IMR-90 (cell line): ENCODE data around the gene ISLR2. TPM values are rescaled to one million over a fixed set of nuclear protein-coding genes. Genes with fewer than 3 reads are reported as not detected.

Source experiments
- ATAC-seq: fragments of 200-7000 bp; cut with Tn5 transposase; 2 replicates; pipeline ENCODE4 v1.9.1; 2020; ENCODE audit warnings: low read depth, mild to moderate bottlenecking, moderate library complexity
- BruUV-seq: library from RNA; stranded (reverse); fragments of 400-500 nt; replicated peaks from 2 replicates; lab custom pipeline; 2021; lab: Mats Ljungman, UMichigan
- CTCF ChIA-PET: fragments of 300-600 bp; formaldehyde crosslinking; extraction: SDS; loops from one replicate; lab custom pipeline; 2021; ENCODE audit warnings: antibody characterized with exemption; lab: Yijun Ruan, JAX
- POLR2A ChIA-PET: fragments of 300-600 bp; sonication (Branson Sonifier 250); formaldehyde crosslinking; loops from one replicate; lab custom pipeline; 2022; ENCODE audit warnings: antibody characterized with exemption; ENCODE audit not compliant: unreplicated experiment; lab: Charles Lee
- DNase-seq: peaks from one replicate; pipeline ENCODE4 v3.0.0; 2013
- H2AFZ ChIP-seq: replicated peaks from 2 replicates; pipeline ENCODE3; 2013; ENCODE audit warnings: low read length, mild to moderate bottlenecking; ENCODE audit not compliant: poor library complexity
- H2AK5ac ChIP-seq: 2 replicates; pipeline ENCODE4 v1.6.1; 2013; ENCODE audit warnings: low read depth, low read length, inconsistent platforms
- H2AK9ac ChIP-seq: replicated peaks from 2 replicates; pipeline ENCODE3; 2013; ENCODE audit warnings: mild to moderate bottlenecking, low read depth, low read length, moderate library complexity; ENCODE audit not compliant: poor library complexity
- H2BK120ac ChIP-seq: 2 replicates; pipeline ENCODE4 v1.6.1; 2013; ENCODE audit warnings: low read depth, low read length, inconsistent platforms
- H2BK15ac ChIP-seq: 3 replicates; pipeline ENCODE4 v1.6.1; 2013; ENCODE audit warnings: low read depth, low read length, inconsistent platforms
- H2BK20ac ChIP-seq: 2 replicates; pipeline ENCODE4 v1.6.1; 2013; ENCODE audit warnings: low read depth, mild to moderate bottlenecking, inconsistent platforms, low read length, moderate library complexity
- H2BK5ac ChIP-seq: 2 replicates; pipeline ENCODE4 v1.6.1; 2013; ENCODE audit warnings: mild to moderate bottlenecking, low read depth, low read length, inconsistent platforms; ENCODE audit not compliant: poor library complexity, severe bottlenecking
- H3K14ac ChIP-seq: replicated peaks from 2 replicates; pipeline ENCODE4 v1.6.1; 2013; ENCODE audit warnings: low read depth, low read length, inconsistent platforms
- H3K18ac ChIP-seq: 2 replicates; pipeline ENCODE4 v1.6.1; 2013; ENCODE audit warnings: low read depth, low read length, control low read depth
- H3K23ac ChIP-seq: 2 replicates; pipeline ENCODE4 v1.6.1; 2013; ENCODE audit warnings: low read depth, low read length, inconsistent platforms
- H3K27ac ChIP-seq: 2 replicates; pipeline ENCODE4 v1.5.1; 2013; ENCODE audit warnings: mild to moderate bottlenecking, control low read depth, low read length; ENCODE audit not compliant: insufficient read depth
- H3K27me3 ChIP-seq: 2 replicates; pipeline ENCODE4 v1.6.1; 2013; ENCODE audit warnings: low read length; ENCODE audit not compliant: control insufficient read depth, insufficient read depth
- H3K36me3 ChIP-seq: 2 replicates; pipeline ENCODE4 v1.6.1; 2013; ENCODE audit warnings: low read length, mixed read lengths; ENCODE audit not compliant: control insufficient read depth, insufficient read depth
- H3K4ac ChIP-seq: 2 replicates; pipeline ENCODE4 v1.6.1; 2013; ENCODE audit warnings: low read depth, low read length, inconsistent platforms
- H3K4me1 ChIP-seq: 2 replicates; pipeline ENCODE4 v1.6.1; 2013; ENCODE audit warnings: low read length, mixed read lengths; ENCODE audit not compliant: control insufficient read depth, insufficient read depth
- H3K4me2 ChIP-seq: 2 replicates; pipeline ENCODE4 v1.6.1; 2013; ENCODE audit warnings: low read depth, mild to moderate bottlenecking, control low read depth, low read length, moderate library complexity
- H3K4me3 ChIP-seq: 2 replicates; pipeline ENCODE4 v1.5.1; 2013; ENCODE audit warnings: low read depth, mild to moderate bottlenecking, control low read depth, low read length, moderate library complexity; ENCODE audit not compliant: insufficient read depth
- H3K56ac ChIP-seq: 2 replicates; pipeline ENCODE4 v1.6.1; 2013; ENCODE audit warnings: low read length, inconsistent platforms; ENCODE audit not compliant: insufficient read depth; ENCODE audit errors: extremely low read depth
- H3K79me1 ChIP-seq, 2 experiments: 2 replicates each; pipeline ENCODE4 v1.6.1; 2013; ENCODE audit warnings: low read length in 2 of 2, inconsistent platforms in 1 of 2, low read depth in 1 of 2
- H3K9ac ChIP-seq: 2 replicates; pipeline ENCODE4 v1.6.1; 2013; ENCODE audit warnings: low read depth, low read length, control low read depth
- H3K9me1 ChIP-seq: 2 replicates; pipeline ENCODE4 v1.6.1; 2013; ENCODE audit warnings: low read length, inconsistent platforms; ENCODE audit not compliant: insufficient read depth
- H3K9me3 ChIP-seq: 2 replicates; pipeline ENCODE4 v1.6.1; 2013; ENCODE audit warnings: low read length; ENCODE audit not compliant: control insufficient read depth, insufficient read depth
- H4K20me1 ChIP-seq: 2 replicates; pipeline ENCODE4 v1.6.1; 2013; ENCODE audit warnings: low read length, inconsistent platforms; ENCODE audit not compliant: insufficient read depth
- H4K5ac ChIP-seq: 2 replicates; pipeline ENCODE4 v1.6.1; 2013; ENCODE audit warnings: mild to moderate bottlenecking, low read depth, low read length, control low read depth
- H4K8ac ChIP-seq, 2 experiments: 2 replicates each; pipeline ENCODE4 v1.6.1; 2013; ENCODE audit warnings: low read depth in 2 of 2, low read length in 2 of 2, control low read depth in 1 of 2, inconsistent platforms in 1 of 2
- H4K91ac ChIP-seq: 2 replicates; pipeline ENCODE4 v1.6.1; 2013; ENCODE audit warnings: low read depth, low read length, inconsistent platforms; ENCODE audit not compliant: insufficient read depth
- BHLHE40 ChIP-seq: fragments of 150-350 bp; IDR thresholded peaks from 2 replicates; pipeline ENCODE4 v1.6.1; 2016; ENCODE audit warnings: mild to moderate bottlenecking, low read depth, low read length
- CEBPB ChIP-seq: IDR thresholded peaks from 2 replicates; pipeline ENCODE4 v1.6.1; 2012; ENCODE audit warnings: low read depth, low read length, improper control_type of control experiment
- CHD1 ChIP-seq: IDR thresholded peaks from 2 replicates; pipeline ENCODE4 v1.6.1; 2012; ENCODE audit warnings: low read depth, low read length, improper control_type of control experiment
- CTCF ChIP-seq: conservative IDR thresholded peaks from 2 replicates; pipeline ENCODE4 v1.5.1; 2012; ENCODE audit warnings: mild to moderate bottlenecking, low read depth, low read length, improper control_type of control experiment
- ELK1 ChIP-seq: fragments of 150-350 bp; IDR thresholded peaks from 2 replicates; pipeline ENCODE4 v1.6.1; 2016; ENCODE audit warnings: low read depth, mild to moderate bottlenecking, low read length, moderate library complexity, borderline replicate concordance
- FOS ChIP-seq: fragments of 150-350 bp; IDR thresholded peaks from 2 replicates; pipeline ENCODE4 v1.6.1; 2016; ENCODE audit warnings: low read depth, low read length
- MAFK ChIP-seq: IDR thresholded peaks from 2 replicates; pipeline ENCODE4 v1.6.1; 2012; ENCODE audit warnings: low read depth, low read length, improper control_type of control experiment
- MAZ ChIP-seq: IDR thresholded peaks from 2 replicates; pipeline ENCODE4 v1.6.1; 2012; ENCODE audit warnings: low read depth, mild to moderate bottlenecking, low read length, improper control_type of control experiment, moderate library complexity, borderline replicate concordance
- MXI1 ChIP-seq: IDR thresholded peaks from 2 replicates; pipeline ENCODE4 v1.6.1; 2012; ENCODE audit warnings: low read depth, mild to moderate bottlenecking, low read length, moderate library complexity, borderline replicate concordance
- NFE2L2 ChIP-seq: fragments of 150-350 bp; IDR thresholded peaks from 2 replicates; pipeline ENCODE4 v1.6.1; 2016; ENCODE audit warnings: low read depth, mild to moderate bottlenecking, low read length
- POLR2A ChIP-seq: IDR thresholded peaks from 2 replicates; pipeline ENCODE4 v1.6.1; 2012; ENCODE audit warnings: mild to moderate bottlenecking, low read depth, low read length
- RAD21 ChIP-seq: IDR thresholded peaks from 2 replicates; pipeline ENCODE4 v1.6.1; 2012; ENCODE audit warnings: low read length, improper control_type of control experiment
- RCOR1 ChIP-seq: IDR thresholded peaks from 2 replicates; pipeline ENCODE4 v1.6.1; 2012; ENCODE audit warnings: mild to moderate bottlenecking, low read length, improper control_type of control experiment; ENCODE audit not compliant: insufficient replicate concordance
- RFX5 ChIP-seq: IDR thresholded peaks from 2 replicates; pipeline ENCODE4 v1.8.0; 2012; ENCODE audit warnings: low read depth, mild to moderate bottlenecking, low read length, moderate library complexity
- SMC3 ChIP-seq: fragments of 150-350 bp; IDR thresholded peaks from 2 replicates; pipeline ENCODE4 v1.6.1; 2016; ENCODE audit warnings: low read depth, mild to moderate bottlenecking, antibody characterized with exemption, low read length, moderate library complexity
- WGBS, 2 experiments: methylation state at CpG; one replicate each; pipeline versions ENCODE4 v1.1.5 to v1.1.7; 2013; ENCODE audit warnings: missing lambda C conversion rate in 2 of 2; ENCODE audit not compliant: insufficient read length in 1 of 2; ENCODE audit errors: extremely low coverage in 2 of 2; 5-methylcytosine and 5-hydroxymethylcytosine counted together
- dilution Hi-C: fragments of 300-500 bp; cut with HindIII; formaldehyde crosslinking; loops from one replicate; pipeline ENCODE4 v1.14.3; 2018; ENCODE audit warnings: low sequenced_read_pairs; ENCODE audit not compliant: unreplicated experiment
- in situ Hi-C: fragments of 300-500 bp; cut with MboI; formaldehyde crosslinking; loops from 3 replicates; pipeline ENCODE4 v1.14.3; 2019; ENCODE audit warnings: low sequenced_read_pairs, inconsistent platforms, mixed read lengths
- intact Hi-C: fragments of 100-400 bp; cut with micrococcal nuclease; formaldehyde crosslinking; loops from 2 replicates; pipeline ENCODE4 v1.10.0; 2022
- polyA plus RNA-seq, 3 experiments: library from polyadenylated mRNA; depleted of rRNA; stranded (reverse); fragments of >200 nt; gene quantifications; 2 replicates each; pipeline ENCODE4 v1.2.3, GENCODE V29; 2012; ENCODE audit warnings: low replicate concordance in 1 of 3
- total RNA-seq: library from RNA; depleted of rRNA; stranded (reverse); fragments of >200 nt; gene quantifications from 2 replicates; pipeline ENCODE4 v1.2.3, GENCODE V29; 2012

ISLR2 gene
- total and polyA plus RNA-seq, 2 of the 4 experiments (the other 2 are of a cell fraction): not detected

GRCh38 chr15:74178326-74179100 is 48.1 kb downstream of the ISLR2 start:
- peaks cover 30% of the 10 kb centered on the region for H3K4me1 ChIP-seq
- no peaks in the 10 kb centered on the region for H3K9me3 ChIP-seq
- no peaks in the 10 kb centered on the region for H3K79me1 ChIP-seq
- no peak overlapping the region for H3K4me2 ChIP-seq
- H4K5ac ChIP-seq: no peak overlapping the region
- dilution Hi-C loops (no loop called here), intact Hi-C loops (no loop called here), in situ Hi-C loops (no loop called here)
- peak overlapping the region; percentile 59; the same call in 1 of the 2 replicates for H3K23ac ChIP-seq
- no peak overlapping the region for H3K56ac ChIP-seq
- peaks cover 6% of the 10 kb centered on the region; the same call in 1 of the 2 replicates for H4K20me1 ChIP-seq
- H3K4ac ChIP-seq: peak overlapping the region; percentile 71
- H4K8ac ChIP-seq: no peak overlapping the region
- H2AK9ac ChIP-seq: peak overlapping the region; percentile 63
- H2BK15ac ChIP-seq: peak overlapping the region; percentile 34; the same call in 1 of the 3 replicates
- H2BK120ac ChIP-seq: peak overlapping the region; percentile 44
- H2AK5ac ChIP-seq: peak overlapping the region; percentile 75
- DNase-seq (no peak), ATAC-seq (no peak)
- H3K27ac ChIP-seq: no peak overlapping the region
- H2BK20ac ChIP-seq: peak overlapping the region; percentile 40; the same call in 1 of the 2 replicates
- no peaks in the 10 kb centered on the region for H3K36me3 ChIP-seq
- no peak overlapping the region for H3K18ac ChIP-seq
- no TSS peak for BruUV-seq
- peaks cover 29% of the 10 kb centered on the region for H3K9me1 ChIP-seq
- H3K4me3 ChIP-seq: no peak overlapping the region
- no peak overlapping the region for H2BK5ac ChIP-seq
- H2AFZ ChIP-seq: peak overlapping the region; percentile 23
- no peak overlapping the region; the same call in 1 of the 2 replicates for H3K14ac ChIP-seq
- H4K91ac ChIP-seq: peak overlapping the region; percentile 27; the same call in 1 of the 2 replicates
- H3K27me3 ChIP-seq: no peaks in the 10 kb centered on the region; the same call in 1 of the 2 replicates
- 96% methylated on average over 5 of the region's 7 CpGs; no CpG with 5 or more reads in 1 of the 2 experiments for WGBS, 2 experiments
- no peak overlapping the region for H3K9ac ChIP-seq
- CTCF ChIA-PET: no interaction called here
- POLR2A ChIA-PET: interaction anchor here (0.5 kb wide), 1 partner anchor 227 kb away, joined by 5 read pairs; no protein-coding TSS in a partner anchor
- TF ChIP-seq ELK1: no peak
- TF ChIP-seq RFX5: no peak
- no peak for TF ChIP-seq CHD1
- TF ChIP-seq SMC3: no peak
- no peak for TF ChIP-seq POLR2A
- no peak for TF ChIP-seq MAFK
- no peak for TF ChIP-seq NFE2L2
- no peak for TF ChIP-seq BHLHE40
- no peak for TF ChIP-seq CTCF
- no peak for TF ChIP-seq FOS
- TF ChIP-seq MAZ: no peak
- no peak for TF ChIP-seq RAD21
- TF ChIP-seq RCOR1: no peak
- no peak for TF ChIP-seq MXI1
- TF ChIP-seq CEBPB: no peak
